ENCODE measurements around the gene NRXN3. TPM values are rescaled to one million over a fixed set of nuclear protein-coding genes. Genes with fewer than 3 reads are reported as not detected.

The NRXN3 gene
- polyA plus RNA-seq, 1 of the 3 experiments (the other 2 are of a cell fraction), result 1.6 TPM

- no peak for TF ChIP-seq GATA2 (CRISPR knock-in tag; IDR thresholded peaks at IDR 0.05)
- TF ChIP-seq FOXJ3 (CRISPR knock-in tag; IDR thresholded peaks at IDR 0.05), result no peak
These were observed 1078.0 kb downstream of the NRXN3 start (continued) for GRCh38 chr14:79248126-79248525.

- POLR2A ChIA-PET, result no interaction called here
- no peak for DNase-seq
- CTCF ChIA-PET, result interaction anchor here (1.4 kb wide), 1 partner anchor 288 kb away, joined by 3 read pairs; no protein-coding TSS in a partner anchor
- Histone ChIP-seq H3K27ac (ENCODE audit: low read depth in 2 of 2, low read length in 1 of 2) (no peak overlapping the region), H3K4me1 (ENCODE audit: control insufficient read depth in 1 of 2, insufficient read depth in 2 of 2, low read depth in 1 of 2, low read length in 1 of 2) (no peaks in the 10 kb centered on the region), H3K79me2 (ENCODE audit: insufficient read depth) (no peaks in the 10 kb centered on the region), H3K36me3 (replicated peaks in 1 of 2; ENCODE audit: control insufficient read depth in 1 of 2, insufficient read depth in 2 of 2, low read length in 1 of 2) (no peaks in the 10 kb centered on the region), H3F3A (replicated peaks; ENCODE audit: insufficient read depth) (no peaks in the 10 kb centered on the region), H3K27me3 (ENCODE audit: insufficient read depth) (no peaks in the 10 kb centered on the region), H4K20me1 (ENCODE audit: insufficient read depth) (no peaks in the 10 kb centered on the region), H3K4me3 (ENCODE audit: low read depth in 2 of 2, low read length in 1 of 2) (no peak overlapping the region), H2AFZ (ENCODE audit: low read depth) (no peak overlapping the region), H3K9me2 (no peaks in the 10 kb centered on the region), H3K4me2 (no peak overlapping the region), H3K9ac (no peak overlapping the region), H3K9me3 (no peaks in the 10 kb centered on the region)
- TF ChIP-seq MXI1 (IDR thresholded peaks at IDR 0.05; ENCODE audit: low read depth, low read length) (no peak), FOXJ3 (CRISPR knock-in tag; IDR thresholded peaks at IDR 0.05) (no peak), GABPA (IDR thresholded peaks at IDR 0.05; ENCODE audit: low read depth) (no peak), MEF2A (IDR thresholded peaks at IDR 0.05; ENCODE audit: borderline replicate concordance, low read depth) (no peak), NFIC (IDR thresholded peaks at IDR 0.05; ENCODE audit: borderline replicate concordance) (no peak), RFX5 (IDR thresholded peaks at IDR 0.05; ENCODE audit: low read length) (no peak), REST (IDR thresholded peaks at IDR 0.05; ENCODE audit: low read depth, low read length) (no peak), NRF1 (IDR thresholded peaks at IDR 0.05; ENCODE audit: low read depth, low read length) (no peak), GATA2 (CRISPR knock-in tag; IDR thresholded peaks at IDR 0.05) (no peak), RXRA (IDR thresholded peaks at IDR 0.05; ENCODE audit: borderline replicate concordance, low read depth) (no peak), TAF1 (IDR thresholded peaks at IDR 0.05; ENCODE audit: borderline replicate concordance, low read depth, low read length) (no peak), TCF12 (IDR thresholded peaks at IDR 0.05) (no peak), USF2 (IDR thresholded peaks at IDR 0.05; ENCODE audit: borderline replicate concordance, low read depth, low read length) (no peak), YY1 (IDR thresholded peaks at IDR 0.05; ENCODE audit: low read depth) (no peak)
- 21% methylated on average over 3 of the region's 3 CpGs for WGBS (ENCODE audit: low lambda C conversion rate)
These were observed 1078.6 kb downstream of the NRXN3 start for GRCh38 chr14:79248771-79249170.

Data from SK-N-SH (cell line).